GM12891 (cell line): ENCODE measurements around the gene ZNF467.

Experiments
- DNase-seq: peaks from one replicate; pipeline ENCODE4 v3.0.0; 2011; ENCODE audit warnings: low spot score; ENCODE audit not compliant: insufficient read length
- FAIRE-seq: peaks from 2 replicates; lab custom pipeline; 2011; peaks lifted over from hg19 to GRCh38; lab: Jason Lieb, UNC
- PAX5 ChIP-seq: IDR thresholded peaks from 2 replicates; pipeline ENCODE4 v1.6.1; 2011; ENCODE audit warnings: low read length, moderate library complexity, mild to moderate bottlenecking; ENCODE audit not compliant: insufficient read depth, severe bottlenecking
- POLR2A ChIP-seq: IDR thresholded peaks from 2 replicates; pipeline ENCODE4 v1.6.1; 2011; ENCODE audit warnings: low read depth, low read length, control low read depth
- POLR2AphosphoS5 ChIP-seq: IDR thresholded peaks from 2 replicates; pipeline ENCODE4 v1.6.1; 2011; ENCODE audit warnings: low read depth, low read length, control low read depth
- POU2F2 ChIP-seq: IDR thresholded peaks from 2 replicates; pipeline ENCODE4 v1.6.1; 2011; ENCODE audit warnings: low read depth, mild to moderate bottlenecking, control low read depth, low read length, moderate library complexity
- SPI1 ChIP-seq: IDR thresholded peaks from 2 replicates; pipeline ENCODE4 v1.6.1; 2011; ENCODE audit warnings: low read depth, low read length, control low read depth
- TAF1 ChIP-seq: IDR thresholded peaks from 2 replicates; pipeline ENCODE4 v1.6.1; 2011; ENCODE audit warnings: low read depth, low read length, control low read depth

The ZNF467 gene

GRCh38 chr7:149732611-149733010 is 40.8 kb downstream of the ZNF467 start:
- DNase-seq (no peak), FAIRE-seq (no peak)
- TF ChIP-seq SPI1 (no peak), POLR2A (no peak), TAF1 (no peak), POU2F2 (no peak), POLR2AphosphoS5 (no peak), PAX5 (no peak)

- DNase-seq (no peak), FAIRE-seq (no peak)
- TF ChIP-seq TAF1: no peak
- TF ChIP-seq POLR2A: no peak
- no peak for TF ChIP-seq PAX5
- TF ChIP-seq POLR2AphosphoS5: no peak
- TF ChIP-seq POU2F2: no peak
- no peak for TF ChIP-seq SPI1
Measured at GRCh38 chr7:149732111-149732561, 41.3 kb downstream of the ZNF467 start.

- DNase-seq (no peak), FAIRE-seq (no peak)
- TF ChIP-seq POLR2AphosphoS5 (no peak), TAF1 (no peak), SPI1 (no peak), POLR2A (no peak), PAX5 (no peak), POU2F2 (no peak)
Measured at GRCh38 chr7:149731207-149731955, 42.0 kb downstream of the ZNF467 start.

GRCh38 chr7:149729983-149730801 is 43.2 kb downstream of the ZNF467 start:
- FAIRE-seq (no peak), DNase-seq (no peak)
- TF ChIP-seq PAX5: no peak
- no peak for TF ChIP-seq TAF1
- TF ChIP-seq SPI1: no peak
- no peak for TF ChIP-seq POLR2AphosphoS5
- no peak for TF ChIP-seq POU2F2
- TF ChIP-seq POLR2A: no peak

- FAIRE-seq: no peak
- no peak for TF ChIP-seq SPI1
- TF ChIP-seq POLR2A: no peak
- TF ChIP-seq TAF1: no peak
- TF ChIP-seq POU2F2: no peak
- TF ChIP-seq PAX5: no peak
- no peak for TF ChIP-seq POLR2AphosphoS5
- no peak for DNase-seq
Measured at GRCh38 chr7:149729586-149729982, 43.8 kb downstream of the ZNF467 start.

- no peak for FAIRE-seq
- TF ChIP-seq SPI1 (no peak), POU2F2 (no peak), PAX5 (no peak), TAF1 (no peak), POLR2AphosphoS5 (no peak), POLR2A (no peak)
- no peak for DNase-seq
Measured at GRCh38 chr7:149728491-149729375, 44.7 kb downstream of the ZNF467 start.

- DNase-seq: no peak
- TF ChIP-seq POLR2AphosphoS5: no peak
- no peak for TF ChIP-seq POLR2A
- TF ChIP-seq TAF1: no peak
- no peak for TF ChIP-seq SPI1
- no peak for TF ChIP-seq POU2F2
- TF ChIP-seq PAX5: no peak
- no peak for FAIRE-seq
Measured at GRCh38 chr7:149727899-149728476, 45.4 kb downstream of the ZNF467 start.

- TF ChIP-seq POLR2A (no peak), POLR2AphosphoS5 (no peak), SPI1 (no peak), PAX5 (no peak), TAF1 (no peak), POU2F2 (no peak)
- DNase-seq (no peak), FAIRE-seq (no peak)
Measured at GRCh38 chr7:149727053-149727898, 46.1 kb downstream of the ZNF467 start.

- DNase-seq (no peak), FAIRE-seq (no peak)
- no peak for TF ChIP-seq PAX5
- no peak for TF ChIP-seq POLR2A
- no peak for TF ChIP-seq SPI1
- no peak for TF ChIP-seq POLR2AphosphoS5
- TF ChIP-seq POU2F2: no peak
- no peak for TF ChIP-seq TAF1
Measured at GRCh38 chr7:149725916-149726315, 47.5 kb downstream of the ZNF467 start.
